ENCODE measurements around the gene ELP2. TPM values are rescaled to one million over a fixed set of nuclear protein-coding genes. Genes with fewer than 3 reads are reported as not detected.

The ELP2 gene
- total RNA-seq, 2 experiments from 2014 or later = 83.7 to 84.4 TPM

DNA sequence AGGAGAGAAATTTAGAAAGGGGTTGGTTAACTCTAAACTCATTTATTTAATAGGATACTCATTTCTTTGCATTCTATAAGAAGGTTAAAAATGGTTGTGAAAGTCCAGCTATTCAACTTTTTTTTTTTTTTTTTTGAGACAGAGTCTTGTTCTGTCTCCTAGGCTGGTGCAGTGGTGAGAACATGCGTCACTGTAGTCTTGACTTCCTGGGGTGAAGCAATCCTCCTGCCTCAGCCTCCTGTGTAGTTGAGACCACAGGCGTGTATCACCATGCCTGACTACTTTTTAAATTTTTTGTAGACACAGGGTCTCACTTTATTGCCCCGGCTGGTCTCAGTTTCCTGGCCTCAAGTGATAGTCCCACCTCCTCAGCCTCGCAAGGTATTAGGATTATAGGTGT lies 11.9 kb downstream of the ELP2 start:
- no peaks in the 10 kb centered on the region for H3K27me3 Mint-ChIP-seq
- POLR2A ChIA-PET = no interaction called here
- peaks cover 6% of the 10 kb centered on the region for H3K4me1 Mint-ChIP-seq (ENCODE audit: low read depth)
- H3K27ac Mint-ChIP-seq = no peak overlapping the region
- CTCF ChIA-PET = interaction anchor here (1.4 kb wide), 1 partner anchor 143 kb away, joined by 3 read pairs; no protein-coding TSS in a partner anchor
- no peaks in the 10 kb centered on the region for H3K9me3 Mint-ChIP-seq
- peaks cover 51% of the 10 kb centered on the region for H3K36me3 Mint-ChIP-seq
- H3K4me3 Mint-ChIP-seq = no peak overlapping the region
- no peak for DNase-seq
- intact Hi-C loops (cut with micrococcal nuclease) = no loop called here

- ChIA-PET CTCF (no interaction called here), POLR2A (interaction anchor here (1.0 kb wide), 1 partner anchor 14 kb away, joined by 3 read pairs; the partner anchor contains the start of gene SLC39A6)
- H3K9me3 Mint-ChIP-seq = no peaks in the 10 kb centered on the region
- H3K4me1 Mint-ChIP-seq (ENCODE audit: low read depth) = peaks cover 5% of the 10 kb centered on the region
- H3K27me3 Mint-ChIP-seq = no peaks in the 10 kb centered on the region
- no peak overlapping the region for H3K4me3 Mint-ChIP-seq
- intact Hi-C loops (cut with micrococcal nuclease) = loop anchor here (1.0 to 2.0 kb wide), 2 partner anchors 13 to 18 kb away; partner anchors contain the start of genes ELP2 and SLC39A6
- no peak for DNase-seq
- H3K36me3 Mint-ChIP-seq = peaks cover 48% of the 10 kb centered on the region
- no peak overlapping the region for H3K27ac Mint-ChIP-seq
Measured at GRCh38 chr18:36142751-36143150, 13.1 kb downstream of the ELP2 start.

DNA sequence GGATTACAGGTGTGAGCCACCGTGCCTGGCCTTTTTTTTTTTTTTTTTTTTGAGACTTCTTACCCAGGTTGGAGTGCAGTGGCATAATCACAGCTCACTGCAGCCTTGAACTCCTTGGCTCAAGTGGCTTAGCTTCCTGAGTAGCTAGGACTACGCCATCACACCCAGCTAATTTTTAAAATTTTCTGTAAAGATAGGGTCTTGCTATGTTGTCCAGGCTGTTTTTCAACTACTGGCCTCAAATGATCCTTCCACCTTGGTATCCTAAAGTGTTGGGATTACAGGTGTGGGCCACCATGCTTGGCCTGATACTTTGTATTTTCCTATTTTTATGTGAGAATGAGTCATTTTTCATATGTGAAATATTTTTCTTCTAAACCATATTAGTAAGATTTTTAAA lies 13.7 kb downstream of the ELP2 start:
- CTCF ChIA-PET = no interaction called here
- Mint-ChIP-seq H3K36me3 (peaks cover 46% of the 10 kb centered on the region), H3K4me1 (ENCODE audit: low read depth) (peaks cover 5% of the 10 kb centered on the region), H3K27ac (no peak overlapping the region), H3K27me3 (no peaks in the 10 kb centered on the region), H3K9me3 (no peaks in the 10 kb centered on the region), H3K4me3 (no peak overlapping the region)
- no peak for DNase-seq
- POLR2A ChIA-PET = interaction anchor here (1.0 kb wide), 1 partner anchor 14 kb away, joined by 3 read pairs; the partner anchor contains the start of gene SLC39A6
- intact Hi-C loops (cut with micrococcal nuclease) = loop anchor here (2.0 kb wide), 1 partner anchor 17 kb away; no protein-coding TSS in a partner anchor

DNA sequence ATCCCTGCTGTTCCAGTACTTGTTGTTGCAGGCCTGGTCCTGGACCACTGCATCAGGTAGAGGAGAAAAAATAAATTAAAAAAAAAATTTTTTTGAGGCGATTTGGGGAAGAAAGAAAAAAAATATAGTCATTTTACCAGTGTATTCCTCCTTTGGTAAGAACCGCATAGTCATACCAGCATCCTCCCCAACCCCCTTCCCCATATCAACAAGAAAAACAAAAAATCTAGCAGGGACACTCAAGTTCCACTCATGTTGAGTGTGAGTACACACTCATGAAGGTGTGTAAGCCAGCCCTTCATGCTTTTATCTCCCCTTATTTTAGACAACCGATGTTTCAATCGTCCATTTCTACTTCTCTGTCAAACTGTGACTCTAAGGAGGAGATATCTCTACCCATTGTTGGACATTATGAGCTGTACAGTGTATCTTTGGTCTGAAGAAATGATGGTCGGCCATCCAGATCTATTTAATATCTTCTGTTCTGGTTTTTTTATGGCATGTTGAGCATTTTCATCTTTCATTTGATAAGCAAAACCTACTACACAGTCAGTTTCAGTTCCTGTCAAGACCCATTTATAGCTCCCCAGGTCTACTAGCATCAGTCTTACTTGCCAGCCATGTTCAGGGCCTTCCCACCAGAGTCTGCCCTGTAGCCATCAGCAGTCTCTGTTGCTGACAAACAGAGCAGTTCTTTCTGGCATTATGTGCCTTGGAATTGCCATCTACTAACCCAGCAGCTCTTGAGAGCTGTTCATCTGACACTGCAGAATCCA lies 20.0 kb downstream of the ELP2 start:
- Mint-ChIP-seq H3K27me3 (no peaks in the 10 kb centered on the region), H3K9me3 (no peaks in the 10 kb centered on the region), H3K4me1 (ENCODE audit: low read depth) (no peaks in the 10 kb centered on the region), H3K27ac (no peak overlapping the region), H3K4me3 (no peak overlapping the region), H3K36me3 (peaks cover 50% of the 10 kb centered on the region)
- intact Hi-C loops (cut with micrococcal nuclease) = no loop called here
- CTCF ChIA-PET = interaction anchor here (0.8 kb wide), 1 partner anchor 132 kb away, joined by 3 read pairs; no protein-coding TSS in a partner anchor
- POLR2A ChIA-PET = no interaction called here
- no peak for DNase-seq

DNA sequence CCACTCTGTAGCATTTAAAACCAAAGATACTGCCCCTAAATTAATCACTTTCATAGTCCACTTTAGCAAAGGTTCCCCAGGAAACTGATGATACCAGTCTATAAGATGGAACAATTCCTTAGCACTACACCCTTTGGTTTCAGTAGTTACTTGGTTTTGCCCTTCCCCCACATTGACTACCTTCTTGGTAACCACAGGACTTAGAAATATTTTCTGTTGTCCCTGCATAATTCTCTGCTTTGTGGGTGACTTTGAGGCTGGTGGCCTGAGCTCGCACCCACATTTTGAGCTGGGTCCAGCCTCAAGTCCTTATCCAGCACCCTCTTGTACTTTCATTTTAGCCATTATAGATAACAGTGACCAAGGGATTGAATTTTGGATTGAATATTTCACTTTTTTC lies 23.1 kb downstream of the ELP2 start:
- Mint-ChIP-seq H3K36me3 (peaks cover 50% of the 10 kb centered on the region), H3K4me1 (ENCODE audit: low read depth) (peaks cover 7% of the 10 kb centered on the region), H3K9me3 (no peaks in the 10 kb centered on the region), H3K27ac (no peak overlapping the region), H3K27me3 (no peaks in the 10 kb centered on the region), H3K4me3 (no peak overlapping the region)
- ChIA-PET CTCF (no interaction called here), POLR2A (no interaction called here)
- intact Hi-C loops (cut with micrococcal nuclease) = no loop called here
- DNase-seq = no peak

- intact Hi-C loops (cut with micrococcal nuclease) = no loop called here
- no peak for DNase-seq
- ChIA-PET CTCF (no interaction called here), POLR2A (no interaction called here)
- H3K36me3 Mint-ChIP-seq = peaks cover 50% of the 10 kb centered on the region
- peaks cover 10% of the 10 kb centered on the region for H3K4me1 Mint-ChIP-seq (ENCODE audit: low read depth)
- no peak overlapping the region for H3K27ac Mint-ChIP-seq
- H3K9me3 Mint-ChIP-seq = no peaks in the 10 kb centered on the region
- no peaks in the 10 kb centered on the region for H3K27me3 Mint-ChIP-seq
- no peak overlapping the region for H3K4me3 Mint-ChIP-seq
Measured at GRCh38 chr18:36153203-36153602, 23.5 kb downstream of the ELP2 start.

DNA sequence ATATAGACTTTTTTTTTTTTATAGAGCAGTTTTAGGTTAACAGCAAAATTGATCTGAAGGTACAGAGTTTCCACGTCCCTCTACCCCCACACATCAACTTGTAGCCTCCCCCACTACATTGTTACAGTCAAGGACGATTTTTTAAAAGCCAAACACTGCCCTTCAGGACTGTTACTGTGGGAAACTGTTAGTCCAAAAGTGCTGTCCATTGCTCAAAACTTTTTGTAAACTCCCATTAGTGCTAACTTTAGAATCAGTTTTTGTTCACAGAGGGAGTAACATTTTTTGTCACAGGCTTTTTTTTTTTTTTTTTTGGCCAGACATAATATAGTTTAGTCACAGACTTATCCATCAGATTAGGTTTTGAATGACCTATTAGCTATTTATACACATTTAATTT lies 24.1 kb downstream of the ELP2 start:
- ChIA-PET POLR2A (no interaction called here), CTCF (no interaction called here)
- H3K4me3 Mint-ChIP-seq = no peak overlapping the region
- no peak for DNase-seq
- peaks cover 13% of the 10 kb centered on the region for H3K4me1 Mint-ChIP-seq (ENCODE audit: low read depth)
- no peak overlapping the region for H3K27ac Mint-ChIP-seq
- H3K36me3 Mint-ChIP-seq = peaks cover 50% of the 10 kb centered on the region
- intact Hi-C loops (cut with micrococcal nuclease) = no loop called here
- no peaks in the 10 kb centered on the region for H3K27me3 Mint-ChIP-seq
- H3K9me3 Mint-ChIP-seq = no peaks in the 10 kb centered on the region

- H3K27ac Mint-ChIP-seq = no peak overlapping the region
- peaks cover 53% of the 10 kb centered on the region for H3K36me3 Mint-ChIP-seq
- no peak overlapping the region for H3K4me3 Mint-ChIP-seq
- POLR2A ChIA-PET = interaction anchor here (0.6 kb wide), 1 partner anchor 133 kb away, joined by 3 read pairs; no protein-coding TSS in a partner anchor
- peaks cover 25% of the 10 kb centered on the region for H3K4me1 Mint-ChIP-seq (ENCODE audit: low read depth)
- intact Hi-C loops (cut with micrococcal nuclease) = no loop called here
- H3K27me3 Mint-ChIP-seq = no peaks in the 10 kb centered on the region
- no peak for DNase-seq
- CTCF ChIA-PET = no interaction called here
- no peaks in the 10 kb centered on the region for H3K9me3 Mint-ChIP-seq
Measured at GRCh38 chr18:36155851-36156757, 26.4 kb downstream of the ELP2 start.

GRCh38 chr18:36157441-36157840 lies 27.7 kb downstream of the ELP2 start:
- DNase-seq = no peak
- intact Hi-C loops (cut with micrococcal nuclease) = no loop called here
- H3K27me3 Mint-ChIP-seq = no peaks in the 10 kb centered on the region
- no peaks in the 10 kb centered on the region for H3K9me3 Mint-ChIP-seq
- peaks cover 62% of the 10 kb centered on the region for H3K36me3 Mint-ChIP-seq
- CTCF ChIA-PET = interaction anchor here (1.1 kb wide), 1 partner anchor 62 kb away, joined by 3 read pairs; no protein-coding TSS in a partner anchor
- POLR2A ChIA-PET = no interaction called here
- peak overlapping the region; percentile 0 for H3K27ac Mint-ChIP-seq
- peaks cover 34% of the 10 kb centered on the region for H3K4me1 Mint-ChIP-seq (ENCODE audit: low read depth)
- H3K4me3 Mint-ChIP-seq = no peak overlapping the region

DNA sequence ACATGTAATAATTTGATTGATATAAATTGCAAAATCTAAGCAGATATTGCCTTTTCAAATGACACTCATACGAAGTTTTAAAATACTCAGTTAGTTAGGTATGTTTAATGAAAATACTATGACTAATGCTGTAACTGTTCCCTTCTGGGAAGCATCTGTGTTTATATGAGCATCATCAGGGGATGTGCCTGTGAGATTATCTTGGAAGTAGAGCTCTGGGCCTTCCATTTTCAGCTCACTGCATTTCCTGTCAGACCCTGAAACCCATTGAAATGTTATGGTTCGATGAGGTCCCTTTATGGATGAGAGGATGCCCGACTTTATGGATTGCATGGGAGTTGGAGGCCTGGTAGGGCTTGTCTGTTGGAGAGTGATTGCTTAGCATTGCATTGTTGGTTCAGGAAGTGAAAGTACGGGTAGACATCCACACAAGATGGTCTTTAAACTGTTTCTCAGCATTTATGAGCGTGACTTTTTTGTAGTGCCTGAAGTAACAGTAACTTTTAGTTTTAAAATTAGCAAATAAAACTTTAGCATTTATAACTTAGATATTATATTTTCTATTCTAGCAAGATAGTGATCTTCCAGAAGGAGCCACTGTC lies 28.7 kb downstream of the ELP2 start:
- POLR2A ChIA-PET = no interaction called here
- no peak overlapping the region for H3K27ac Mint-ChIP-seq
- peaks cover 57% of the 10 kb centered on the region for H3K36me3 Mint-ChIP-seq
- H3K4me3 Mint-ChIP-seq = no peak overlapping the region
- CTCF ChIA-PET = interaction anchor here (1.1 kb wide), 1 partner anchor 63 kb away, joined by 3 read pairs; no protein-coding TSS in a partner anchor
- H3K9me3 Mint-ChIP-seq = no peaks in the 10 kb centered on the region
- intact Hi-C loops (cut with micrococcal nuclease) = no loop called here
- no peaks in the 10 kb centered on the region for H3K27me3 Mint-ChIP-seq
- no peak for DNase-seq
- peaks cover 34% of the 10 kb centered on the region for H3K4me1 Mint-ChIP-seq (ENCODE audit: low read depth)

- ChIA-PET POLR2A (interaction anchor here (0.6 to 1.4 kb wide), 3 partner anchors 27 to 1044 kb away, joined by 3 to 6 read pairs (median 4); partner anchors contain the start of genes ELP2, MOCOS and SLC39A6), CTCF (no interaction called here)
- no peaks in the 10 kb centered on the region for H3K27me3 Mint-ChIP-seq
- H3K4me3 Mint-ChIP-seq = no peak overlapping the region
- H3K4me1 Mint-ChIP-seq (ENCODE audit: low read depth) = peaks cover 34% of the 10 kb centered on the region
- H3K27ac Mint-ChIP-seq = peak overlapping the region; percentile 70
- H3K36me3 Mint-ChIP-seq = peaks cover 61% of the 10 kb centered on the region
- peak; percentile 52 for DNase-seq
- no peaks in the 10 kb centered on the region for H3K9me3 Mint-ChIP-seq
- intact Hi-C loops (cut with micrococcal nuclease) = loop anchor here (2.0 kb wide), 2 partner anchors 18 to 676 kb away; no protein-coding TSS in a partner anchor
Measured at GRCh38 chr18:36160959-36161371, 31.3 kb downstream of the ELP2 start.

DNA sequence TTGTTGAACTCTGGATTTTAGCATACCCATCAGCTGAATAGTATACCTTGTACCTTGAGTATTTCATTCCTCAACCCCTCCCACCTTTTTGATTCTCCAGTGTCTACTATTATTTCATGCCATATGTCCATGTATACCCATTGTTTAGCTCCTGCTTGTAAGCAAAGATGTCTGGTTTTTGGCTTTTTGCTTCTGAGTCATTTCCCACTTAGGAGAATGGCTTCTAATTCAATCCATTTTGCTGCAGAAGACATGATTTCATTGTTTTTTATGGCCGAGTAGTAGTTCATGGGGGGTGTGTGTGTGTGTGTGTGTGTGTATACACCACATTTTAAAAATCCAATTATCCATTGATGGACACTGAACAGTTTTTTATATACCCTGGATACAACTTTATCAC lies 33.3 kb downstream of the ELP2 start:
- POLR2A ChIA-PET = no interaction called here
- DNase-seq = no peak
- Mint-ChIP-seq H3K9me3 (no peaks in the 10 kb centered on the region), H3K27ac (no peak overlapping the region), H3K4me3 (no peak overlapping the region), H3K36me3 (peaks cover 57% of the 10 kb centered on the region), H3K4me1 (ENCODE audit: low read depth) (peaks cover 26% of the 10 kb centered on the region), H3K27me3 (no peaks in the 10 kb centered on the region)
- CTCF ChIA-PET = interaction anchor here (1.4 kb wide), 1 partner anchor 67 kb away, joined by 3 read pairs; no protein-coding TSS in a partner anchor
- intact Hi-C loops (cut with micrococcal nuclease) = no loop called here

Measured in activated CD4-positive, alpha-beta memory T cell treated with anti-CD3 and anti-CD28 coated beads for 36 hours (primary cell).